ENCODE results near the gene HSPA13.

Gene HSPA13

DNA sequence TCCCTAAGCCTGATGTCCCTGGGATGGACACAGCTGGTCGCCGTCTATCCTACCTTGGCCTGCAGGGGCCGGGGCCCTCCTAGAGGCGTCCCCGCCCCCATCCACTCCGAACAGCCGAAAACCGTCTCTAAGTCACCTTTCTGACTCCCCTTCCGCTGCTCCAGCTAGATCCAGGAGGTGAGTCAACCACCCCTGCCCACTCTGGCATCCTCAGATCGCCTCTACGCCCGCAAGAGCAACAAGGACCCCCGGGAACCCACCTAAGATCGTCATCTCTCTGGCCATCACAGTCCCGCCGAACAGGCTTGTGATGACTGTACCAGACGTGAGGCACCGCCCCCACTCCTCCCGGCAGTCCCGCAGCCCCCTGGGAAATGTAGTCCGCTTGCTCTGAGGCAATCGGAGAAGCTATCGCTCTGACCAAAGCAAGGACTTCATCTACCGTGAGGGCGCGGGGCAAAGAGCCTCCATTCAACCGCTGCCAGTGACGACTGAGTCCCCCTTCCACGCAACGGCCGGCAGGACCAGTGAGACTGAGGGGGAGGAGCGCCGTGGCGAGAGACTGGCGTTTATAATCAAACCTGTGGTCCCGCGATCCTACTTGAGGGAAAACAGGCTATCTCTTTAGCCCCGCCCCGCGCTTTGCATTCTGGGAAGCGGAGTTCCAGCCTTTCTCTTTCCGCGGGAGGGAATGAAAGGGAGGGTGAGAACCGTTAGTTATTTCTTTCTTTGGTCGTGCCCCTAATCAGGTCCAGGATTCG is at the start of gene HSPA13:
Gene HSPA13, minus strand, starts transcription at position 312 of the 761 bp plus-strand sequence. Its CDS starts 27 bp downstream, at position 285.
- DNase-seq (ENCODE audit: low read depth, low spot score) = peak; percentile 100
- peak within 1 kb of the TSS; percentile 78 for H3K4me3 ChIP-seq (ENCODE audit: low read depth, low read length)
- TF ChIP-seq, protein P1, sequence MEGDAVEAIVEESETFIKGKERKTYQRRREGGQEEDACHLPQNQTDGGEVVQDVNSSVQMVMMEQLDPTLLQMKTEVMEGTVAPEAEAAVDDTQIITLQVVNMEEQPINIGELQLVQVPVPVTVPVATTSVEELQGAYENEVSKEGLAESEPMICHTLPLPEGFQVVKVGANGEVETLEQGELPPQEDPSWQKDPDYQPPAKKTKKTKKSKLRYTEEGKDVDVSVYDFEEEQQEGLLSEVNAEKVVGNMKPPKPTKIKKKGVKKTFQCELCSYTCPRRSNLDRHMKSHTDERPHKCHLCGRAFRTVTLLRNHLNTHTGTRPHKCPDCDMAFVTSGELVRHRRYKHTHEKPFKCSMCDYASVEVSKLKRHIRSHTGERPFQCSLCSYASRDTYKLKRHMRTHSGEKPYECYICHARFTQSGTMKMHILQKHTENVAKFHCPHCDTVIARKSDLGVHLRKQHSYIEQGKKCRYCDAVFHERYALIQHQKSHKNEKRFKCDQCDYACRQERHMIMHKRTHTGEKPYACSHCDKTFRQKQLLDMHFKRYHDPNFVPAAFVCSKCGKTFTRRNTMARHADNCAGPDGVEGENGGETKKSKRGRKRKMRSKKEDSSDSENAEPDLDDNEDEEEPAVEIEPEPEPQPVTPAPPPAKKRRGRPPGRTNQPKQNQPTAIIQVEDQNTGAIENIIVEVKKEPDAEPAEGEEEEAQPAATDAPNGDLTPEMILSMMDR (IDR thresholded peaks at IDR 0.05; ENCODE audit: low read depth, low read length) = no peak
- in situ Hi-C loops (cut with HindIII; ENCODE audit: low sequenced_read_pairs) = no loop called here

DNA sequence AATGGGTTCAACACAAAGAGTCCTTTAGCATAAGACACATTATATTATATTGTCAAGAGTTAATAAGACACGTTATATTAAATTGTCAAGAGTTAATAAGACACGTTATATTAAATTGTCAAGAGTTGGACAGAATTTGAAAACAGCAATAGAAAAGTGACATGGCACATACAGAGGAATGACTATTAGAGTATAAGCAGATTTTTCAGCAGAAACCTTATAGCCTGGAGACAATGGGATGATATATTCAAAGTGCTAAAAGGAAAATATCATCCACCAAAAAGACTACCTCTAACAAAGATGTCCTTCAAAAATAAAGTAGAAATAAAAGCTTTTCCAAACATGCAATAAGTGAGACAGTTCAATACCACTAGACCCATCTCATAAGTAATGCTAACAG is 36.0 kb upstream of the HSPA13 start:
- TF ChIP-seq, protein P1 (IDR thresholded peaks at IDR 0.05; ENCODE audit: low read depth, low read length) = no peak
- in situ Hi-C loops (cut with HindIII; ENCODE audit: low sequenced_read_pairs) = no loop called here
- no peak overlapping the region for H3K4me3 ChIP-seq (ENCODE audit: low read depth, low read length)
- no peak for DNase-seq (ENCODE audit: low read depth, low spot score)

DNA sequence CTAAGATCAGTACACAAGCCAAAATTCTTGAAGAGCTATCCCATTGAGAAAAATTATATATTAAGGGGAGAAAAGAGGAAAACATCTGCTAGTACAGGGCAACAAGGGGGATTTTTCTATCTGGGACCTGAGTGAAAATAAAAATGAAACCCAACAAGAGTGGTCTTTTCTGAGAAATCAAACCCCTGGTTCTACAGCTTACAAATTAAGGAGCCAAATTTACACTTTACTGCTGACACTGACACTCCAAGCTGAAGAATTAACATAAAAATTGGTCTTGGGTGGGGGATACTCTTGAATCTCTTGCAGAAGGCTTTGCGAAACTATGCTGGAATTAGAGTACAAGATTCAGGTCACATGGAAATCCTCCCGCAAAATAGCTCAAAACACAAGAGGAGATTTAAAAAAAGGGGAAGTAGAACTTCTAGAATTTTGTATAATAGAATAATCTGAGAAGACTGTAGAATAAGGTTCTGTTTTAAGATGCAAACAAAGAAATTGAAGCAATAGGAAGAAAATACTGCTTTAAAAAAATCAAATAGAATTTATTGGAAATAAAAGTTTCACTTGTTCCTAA is 32.1 kb upstream of the HSPA13 start:
- no peak for DNase-seq (ENCODE audit: low read depth, low spot score)

DNA sequence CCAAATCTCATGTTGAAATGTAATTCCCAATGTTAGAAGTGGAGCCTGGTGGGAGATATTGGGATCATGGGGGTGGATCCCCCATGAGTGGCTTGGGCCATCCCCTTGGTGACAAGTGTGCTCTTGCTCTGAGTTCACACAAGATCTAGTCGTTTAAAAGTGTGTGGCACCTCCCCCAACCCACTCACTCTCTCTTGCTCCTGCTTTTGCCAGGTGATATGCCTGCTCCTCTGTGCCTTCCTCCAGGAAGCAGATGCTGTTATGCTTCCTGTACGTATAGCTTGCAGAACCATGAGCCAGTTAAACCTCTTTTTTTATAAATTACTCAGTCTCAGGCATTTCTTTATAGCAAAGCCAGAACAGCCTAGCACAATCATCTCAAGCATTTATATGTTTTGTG is 23.0 kb upstream of the HSPA13 start:
- TF ChIP-seq, protein P1 (IDR thresholded peaks at IDR 0.05; ENCODE audit: low read depth, low read length) = no peak
- no peak overlapping the region for H3K4me3 ChIP-seq (ENCODE audit: low read depth, low read length)
- DNase-seq (ENCODE audit: low read depth, low spot score) = no peak
- in situ Hi-C loops (cut with HindIII; ENCODE audit: low sequenced_read_pairs) = no loop called here

More for the DNA sequence above, 32.1 kb upstream of the HSPA13 start:
- in situ Hi-C loops (cut with HindIII; ENCODE audit: low sequenced_read_pairs) = no loop called here
- TF ChIP-seq, protein P1 (IDR thresholded peaks at IDR 0.05; ENCODE audit: low read depth, low read length) = no peak
- H3K4me3 ChIP-seq (ENCODE audit: low read depth, low read length) = no peak overlapping the region

- in situ Hi-C loops (cut with HindIII; ENCODE audit: low sequenced_read_pairs) = no loop called here
- TF ChIP-seq, protein P1 (IDR thresholded peaks at IDR 0.05; ENCODE audit: low read depth, low read length) = no peak
- H3K4me3 ChIP-seq (ENCODE audit: low read depth, low read length) = no peak overlapping the region
- no peak for DNase-seq (ENCODE audit: low read depth, low spot score)
Measured at GRCh38 chr21:14405225-14405624, 22.3 kb upstream of the HSPA13 start.

DNA sequence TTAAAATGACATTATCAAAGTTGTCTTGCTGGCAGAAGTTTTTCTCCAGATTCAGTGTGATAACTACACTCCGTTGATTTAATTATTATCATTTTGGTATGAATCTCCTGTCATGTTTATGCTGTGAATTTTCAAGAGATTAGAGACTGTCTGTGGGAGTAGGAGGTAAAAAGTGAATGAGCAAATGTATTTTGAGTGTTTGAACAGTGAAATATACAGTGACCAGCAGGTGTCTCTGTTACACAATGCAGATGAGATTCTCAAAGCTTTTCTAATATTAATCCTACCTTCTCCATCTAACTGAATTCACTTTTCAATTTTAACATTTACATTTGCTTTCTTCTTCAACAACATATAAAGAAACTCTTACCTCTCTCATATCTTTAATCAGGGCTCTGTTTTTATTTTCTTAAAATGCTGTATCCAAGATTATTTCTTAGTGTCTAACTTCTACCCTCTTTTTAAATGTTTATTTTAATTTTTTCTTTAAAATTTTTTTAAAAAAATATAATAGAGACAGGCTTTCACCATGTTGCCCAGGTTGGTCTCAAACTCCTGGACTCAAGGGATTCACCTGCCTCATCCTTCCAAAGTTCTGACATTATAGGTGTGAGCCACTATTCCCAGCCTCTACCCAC is 20.9 kb upstream of the HSPA13 start:
- TF ChIP-seq, protein P1 (IDR thresholded peaks at IDR 0.05; ENCODE audit: low read depth, low read length) = peak; percentile 55
- in situ Hi-C loops (cut with HindIII; ENCODE audit: low sequenced_read_pairs) = no loop called here
- peak; percentile 41 for DNase-seq (ENCODE audit: low read depth, low spot score)

More for the DNA sequence above, 20.9 kb upstream of the HSPA13 start:
- no peak overlapping the region for H3K4me3 ChIP-seq (ENCODE audit: low read depth, low read length)

Measured in astrocyte of the spinal cord (primary cell).